GM19372 (cell line): ENCODE measurements around the gene ARHGEF9.
"Not testable (repeated sequence)": the region's sequence is repeated elsewhere in the genome, so short reads cannot be mapped to it uniquely, and the experiment has no call there.

Experiments
- ATAC-seq: cut with Tn5 transposase; IDR thresholded peaks from one replicate; pipeline ENCODE4 v1.9.1; 2021; ENCODE audit warnings: mild to moderate bottlenecking, low read depth, moderate library complexity; ENCODE audit not compliant: unreplicated experiment

Gene ARHGEF9

GRCh38 chrX:63664741-63665140 is 120.3 kb downstream of the ARHGEF9 start:
- ATAC-seq = no peak

GRCh38 chrX:63664083-63664482 is 120.9 kb downstream of the ARHGEF9 start:
- ATAC-seq = no peak

GRCh38 chrX:63661676-63662075 is 123.3 kb downstream of the ARHGEF9 start:
- ATAC-seq = no peak

GRCh38 chrX:63658920-63659319 is 126.1 kb downstream of the ARHGEF9 start:
- ATAC-seq = no peak

- no peak for ATAC-seq
Observed at GRCh38 chrX:63657821-63658220, 127.2 kb downstream of the ARHGEF9 start.

- no peak for ATAC-seq
Observed at GRCh38 chrX:63656871-63657580, 128.0 kb downstream of the ARHGEF9 start.

- ATAC-seq = no peak
Observed at GRCh38 chrX:63652086-63652765, 132.8 kb downstream of the ARHGEF9 start.

- ATAC-seq = not testable (repeated sequence)
Observed at GRCh38 chrX:63645748-63646147, 139.3 kb downstream of the ARHGEF9 start.

- no peak for ATAC-seq
Observed at GRCh38 chrX:63635750-63636149, 149.3 kb downstream of the ARHGEF9 start.

- no peak for ATAC-seq
Observed at GRCh38 chrX:63613531-63614028, 171.4 kb downstream of the ARHGEF9 start.

GRCh38 chrX:63585936-63586335 is 199.1 kb downstream of the ARHGEF9 start:
- ATAC-seq = no peak
